ENCODE results near the gene UBE2C. TPM values are rescaled to one million over a fixed set of nuclear protein-coding genes. Genes with fewer than 3 reads are reported as not detected.

UBE2C gene
- total RNA-seq, 1 experiment from 2014 or later: 249 TPM

- ATAC-seq: no peak
- peak overlapping the region; percentile 88 for H3K27ac Mint-ChIP-seq
- TF ChIP-seq KAT7 (CRISPR knock-in tag; IDR thresholded peaks at IDR 0.05; ENCODE audit: borderline replicate concordance) (no peak), GRHL2 (CRISPR knock-in tag; IDR thresholded peaks at IDR 0.05; ENCODE audit: insufficient replicate concordance, severe bottlenecking) (no peak), CTCF (IDR thresholded peaks at IDR 0.05) (no peak), PRDM15 (CRISPR knock-in tag; IDR thresholded peaks at IDR 0.05) (no peak), E2F4 (CRISPR knock-in tag; IDR thresholded peaks at IDR 0.05; ENCODE audit: borderline replicate concordance, low read depth) (no peak), FOXP4 (CRISPR knock-in tag; IDR thresholded peaks at IDR 0.05) (no peak), SMAD4 (CRISPR knock-in tag; IDR thresholded peaks at IDR 0.05) (no peak), CREB1 (CRISPR knock-in tag; IDR thresholded peaks at IDR 0.05) (no peak), ZNF512 (CRISPR knock-in tag; IDR thresholded peaks at IDR 0.05; ENCODE audit: borderline replicate concordance) (no peak), IRF2 (CRISPR knock-in tag; IDR thresholded peaks at IDR 0.05; ENCODE audit: borderline replicate concordance, low read depth) (no peak), ESRRA (CRISPR knock-in tag; IDR thresholded peaks at IDR 0.05; ENCODE audit: borderline replicate concordance) (no peak), ZNF532 (CRISPR knock-in tag; IDR thresholded peaks at IDR 0.05; ENCODE audit: borderline replicate concordance) (no peak), ZNF396 (CRISPR knock-in tag; IDR thresholded peaks at IDR 0.05; ENCODE audit: borderline replicate concordance) (no peak), FOXP1 (CRISPR knock-in tag; IDR thresholded peaks at IDR 0.05; ENCODE audit: borderline replicate concordance) (no peak), AR (CRISPR knock-in tag; IDR thresholded peaks at IDR 0.05) (0 out of 2 replicates have a peak, but pooled peaks have one; percentile 53), EMX1 (CRISPR knock-in tag; IDR thresholded peaks at IDR 0.05) (peak; percentile 74; the same call in 1 of the 2 replicates), ETV6 (CRISPR knock-in tag; IDR thresholded peaks at IDR 0.05) (no peak), PRRX2 (CRISPR knock-in tag; IDR thresholded peaks at IDR 0.05) (0 out of 2 replicates have a peak, but pooled peaks have one; percentile 10)
These were observed 5.1 kb downstream of the UBE2C start for GRCh38 chr20:45817376-45818194.

More at GRCh38 chr20:45817376-45818194, 5.1 kb downstream of the UBE2C start:
- Mint-ChIP-seq H3K4me3 (no peak overlapping the region), H3K27me3 (ENCODE audit: low read depth) (peaks cover 3% of the 10 kb centered on the region; the same call in 1 of the 2 replicates), H3K4me1 (peaks cover 23% of the 10 kb centered on the region), H3K36me3 (peaks cover 39% of the 10 kb centered on the region), H3K9me3 (no peaks in the 10 kb centered on the region)
- POLR2A ChIA-PET: interaction anchor here (1.5 kb wide), 1 partner anchor 63 kb away, joined by 3 read pairs; the partner anchor contains the start of gene ZSWIM1
- CTCF ChIA-PET: interaction anchor here (1.7 to 2.8 kb wide), 2 partner anchors 46 to 72 kb away, joined by 6 to 9 read pairs; no protein-coding TSS in a partner anchor
- no peak for DNase-seq (ENCODE audit: low spot score)
